ENCODE results near the gene CEMP1. TPM values are rescaled to one million over a fixed set of nuclear protein-coding genes. Genes with fewer than 3 reads are reported as not detected.

The CEMP1 gene
- polyA plus RNA-seq, 1 of the 3 experiments (the other 2 are of a cell fraction): not detected

DNA sequence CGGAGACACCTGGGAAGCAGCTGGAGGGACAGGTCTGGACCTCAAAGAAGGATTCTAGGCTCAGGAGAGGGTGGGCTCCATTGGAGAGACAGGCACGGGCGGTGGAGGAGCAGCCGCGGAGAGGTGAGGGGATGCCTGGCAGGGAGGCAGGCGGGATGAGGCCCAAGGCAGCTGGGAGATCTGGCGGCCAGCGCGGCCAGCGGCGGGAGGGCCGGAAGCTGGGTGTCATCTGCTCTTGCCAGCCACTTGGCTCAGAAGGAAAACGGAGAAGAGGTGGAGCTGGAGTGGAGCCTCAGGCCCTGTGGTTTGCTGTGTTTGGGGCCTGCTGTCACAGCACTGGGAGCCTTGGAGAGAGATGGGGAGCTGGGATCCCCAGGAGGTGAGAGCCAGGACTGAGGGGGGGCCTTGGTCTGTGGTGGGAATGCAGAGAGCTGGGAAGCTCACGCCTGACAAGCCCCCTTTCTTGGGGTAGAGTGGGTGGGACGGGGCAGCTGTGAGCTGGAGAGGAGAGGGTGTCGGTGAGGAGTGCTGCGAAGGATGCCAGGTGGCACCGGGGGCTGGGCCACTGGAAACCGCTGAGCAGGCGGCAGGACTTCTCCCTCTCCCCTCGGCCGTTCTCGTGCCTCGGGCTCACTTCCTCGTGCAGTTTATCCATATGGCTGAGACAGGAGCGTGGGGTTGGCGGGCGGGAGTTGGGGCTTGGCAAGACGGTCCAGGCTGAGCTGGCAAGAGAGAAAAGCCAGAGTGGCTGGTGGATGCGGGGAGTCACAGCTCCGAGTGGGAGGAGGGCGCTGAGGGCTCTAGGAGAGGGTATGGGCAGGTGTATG, 48.3 kb downstream of the CEMP1 start (continued):
- TF ChIP-seq, protein P1, sequence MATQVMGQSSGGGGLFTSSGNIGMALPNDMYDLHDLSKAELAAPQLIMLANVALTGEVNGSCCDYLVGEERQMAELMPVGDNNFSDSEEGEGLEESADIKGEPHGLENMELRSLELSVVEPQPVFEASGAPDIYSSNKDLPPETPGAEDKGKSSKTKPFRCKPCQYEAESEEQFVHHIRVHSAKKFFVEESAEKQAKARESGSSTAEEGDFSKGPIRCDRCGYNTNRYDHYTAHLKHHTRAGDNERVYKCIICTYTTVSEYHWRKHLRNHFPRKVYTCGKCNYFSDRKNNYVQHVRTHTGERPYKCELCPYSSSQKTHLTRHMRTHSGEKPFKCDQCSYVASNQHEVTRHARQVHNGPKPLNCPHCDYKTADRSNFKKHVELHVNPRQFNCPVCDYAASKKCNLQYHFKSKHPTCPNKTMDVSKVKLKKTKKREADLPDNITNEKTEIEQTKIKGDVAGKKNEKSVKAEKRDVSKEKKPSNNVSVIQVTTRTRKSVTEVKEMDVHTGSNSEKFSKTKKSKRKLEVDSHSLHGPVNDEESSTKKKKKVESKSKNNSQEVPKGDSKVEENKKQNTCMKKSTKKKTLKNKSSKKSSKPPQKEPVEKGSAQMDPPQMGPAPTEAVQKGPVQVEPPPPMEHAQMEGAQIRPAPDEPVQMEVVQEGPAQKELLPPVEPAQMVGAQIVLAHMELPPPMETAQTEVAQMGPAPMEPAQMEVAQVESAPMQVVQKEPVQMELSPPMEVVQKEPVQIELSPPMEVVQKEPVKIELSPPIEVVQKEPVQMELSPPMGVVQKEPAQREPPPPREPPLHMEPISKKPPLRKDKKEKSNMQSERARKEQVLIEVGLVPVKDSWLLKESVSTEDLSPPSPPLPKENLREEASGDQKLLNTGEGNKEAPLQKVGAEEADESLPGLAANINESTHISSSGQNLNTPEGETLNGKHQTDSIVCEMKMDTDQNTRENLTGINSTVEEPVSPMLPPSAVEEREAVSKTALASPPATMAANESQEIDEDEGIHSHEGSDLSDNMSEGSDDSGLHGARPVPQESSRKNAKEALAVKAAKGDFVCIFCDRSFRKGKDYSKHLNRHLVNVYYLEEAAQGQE (IDR thresholded peaks at IDR 0.05; ENCODE audit: low read depth, low read length): no peak
- TF ChIP-seq TEAD4 (IDR thresholded peaks at IDR 0.05; ENCODE audit: borderline replicate concordance, insufficient read depth) (no peak), TAF1 (IDR thresholded peaks at IDR 0.05; ENCODE audit: borderline replicate concordance, low read depth, low read length) (no peak), SIN3A (IDR thresholded peaks at IDR 0.05; ENCODE audit: borderline replicate concordance, low read depth, low read length) (no peak)
- TF ChIP-seq, protein P2, sequence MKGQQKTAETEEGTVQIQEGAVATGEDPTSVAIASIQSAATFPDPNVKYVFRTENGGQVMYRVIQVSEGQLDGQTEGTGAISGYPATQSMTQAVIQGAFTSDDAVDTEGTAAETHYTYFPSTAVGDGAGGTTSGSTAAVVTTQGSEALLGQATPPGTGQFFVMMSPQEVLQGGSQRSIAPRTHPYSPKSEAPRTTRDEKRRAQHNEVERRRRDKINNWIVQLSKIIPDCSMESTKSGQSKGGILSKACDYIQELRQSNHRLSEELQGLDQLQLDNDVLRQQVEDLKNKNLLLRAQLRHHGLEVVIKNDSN (IDR thresholded peaks at IDR 0.05; ENCODE audit: borderline replicate concordance, low read depth): no peak
- TF ChIP-seq, protein P3, sequence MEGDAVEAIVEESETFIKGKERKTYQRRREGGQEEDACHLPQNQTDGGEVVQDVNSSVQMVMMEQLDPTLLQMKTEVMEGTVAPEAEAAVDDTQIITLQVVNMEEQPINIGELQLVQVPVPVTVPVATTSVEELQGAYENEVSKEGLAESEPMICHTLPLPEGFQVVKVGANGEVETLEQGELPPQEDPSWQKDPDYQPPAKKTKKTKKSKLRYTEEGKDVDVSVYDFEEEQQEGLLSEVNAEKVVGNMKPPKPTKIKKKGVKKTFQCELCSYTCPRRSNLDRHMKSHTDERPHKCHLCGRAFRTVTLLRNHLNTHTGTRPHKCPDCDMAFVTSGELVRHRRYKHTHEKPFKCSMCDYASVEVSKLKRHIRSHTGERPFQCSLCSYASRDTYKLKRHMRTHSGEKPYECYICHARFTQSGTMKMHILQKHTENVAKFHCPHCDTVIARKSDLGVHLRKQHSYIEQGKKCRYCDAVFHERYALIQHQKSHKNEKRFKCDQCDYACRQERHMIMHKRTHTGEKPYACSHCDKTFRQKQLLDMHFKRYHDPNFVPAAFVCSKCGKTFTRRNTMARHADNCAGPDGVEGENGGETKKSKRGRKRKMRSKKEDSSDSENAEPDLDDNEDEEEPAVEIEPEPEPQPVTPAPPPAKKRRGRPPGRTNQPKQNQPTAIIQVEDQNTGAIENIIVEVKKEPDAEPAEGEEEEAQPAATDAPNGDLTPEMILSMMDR (IDR thresholded peaks at IDR 0.05): no peak

DNA sequence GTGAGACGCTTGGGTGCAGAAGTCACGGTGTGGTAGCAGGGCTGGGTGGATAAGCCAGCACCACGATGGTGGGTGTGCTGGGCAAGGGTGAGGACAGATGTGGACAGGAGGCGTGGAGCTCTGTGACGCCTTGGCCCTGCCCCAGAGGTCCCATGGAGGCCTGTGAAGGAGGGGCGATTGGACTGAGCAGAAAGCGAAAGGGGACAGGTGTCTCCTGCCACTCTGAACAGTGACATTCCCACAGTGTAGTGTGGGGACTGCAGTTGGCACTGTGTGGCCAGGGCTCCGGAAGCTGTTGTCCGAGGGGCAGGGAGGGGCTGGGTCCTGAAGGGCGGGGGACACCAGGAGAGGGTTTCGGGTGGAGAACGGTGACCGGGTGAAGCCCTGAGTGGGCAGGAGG, 49.0 kb downstream of the CEMP1 start:
- TF ChIP-seq NFIC (IDR thresholded peaks at IDR 0.05; ENCODE audit: borderline replicate concordance) (no peak), RCOR1 (IDR thresholded peaks at IDR 0.05; ENCODE audit: low read length) (no peak), NRF1 (IDR thresholded peaks at IDR 0.05; ENCODE audit: low read depth, low read length) (no peak), EP300 (IDR thresholded peaks at IDR 0.05; ENCODE audit: borderline replicate concordance in 1 of 2, low read depth in 1 of 2, low read length in 1 of 2) (no peak), TAF1 (IDR thresholded peaks at IDR 0.05; ENCODE audit: borderline replicate concordance, low read depth, low read length) (no peak), MEF2A (IDR thresholded peaks at IDR 0.05; ENCODE audit: borderline replicate concordance, low read depth) (no peak)
- TF ChIP-seq, protein P2 (IDR thresholded peaks at IDR 0.05; ENCODE audit: borderline replicate concordance, low read depth): no peak
- 0 out of 2 replicates have a peak overlapping the region, but pooled peaks have one; percentile 44 for H3K9ac ChIP-seq
- no peaks in the 10 kb centered on the region for H3K9me2 ChIP-seq
- ChIA-PET CTCF (interaction anchor here (0.8 to 12.7 kb wide), 11 partner anchors 8 to 478 kb away, joined by 3 to 95 read pairs (median 4); partner anchors contain the start of genes ABCA3, CCNF, TBC1D24 and TEDC2), POLR2A (interaction anchor here (0.5 to 3.5 kb wide), 7 partner anchors 8 to 22 kb away, joined by 3 to 44 read pairs (median 5); partner anchors contain the start of genes NTN3, TBC1D24 and TEDC2)
- 71% methylated on average over 13 of the region's 13 CpGs for WGBS (ENCODE audit: low lambda C conversion rate)
- no peaks in the 10 kb centered on the region for H3K9me3 ChIP-seq
- DNase-seq: no peak
- no peaks in the 10 kb centered on the region for H3K27me3 ChIP-seq (ENCODE audit: insufficient read depth)
- no peaks in the 10 kb centered on the region for H4K20me1 ChIP-seq (ENCODE audit: insufficient read depth)
- H3K36me3 ChIP-seq (replicated peaks in 1 of 2; ENCODE audit: control insufficient read depth in 1 of 2, insufficient read depth in 2 of 2, low read length in 1 of 2): no peaks in the 10 kb centered on the region
- H2AFZ ChIP-seq (ENCODE audit: low read depth): peak overlapping the region; percentile 54; the same call in 1 of the 2 replicates
- H3K27ac ChIP-seq (ENCODE audit: low read depth in 2 of 2, low read length in 1 of 2): peak overlapping the region; percentile 47 to 86; a peak in 3 of 4 replicates
- peak overlapping the region; percentile 73 for H3K4me2 ChIP-seq
- peaks cover 7% of the 10 kb centered on the region; the same call in 1 of the 2 replicates for H3K79me2 ChIP-seq (ENCODE audit: insufficient read depth)
- H3F3A ChIP-seq (replicated peaks; ENCODE audit: insufficient read depth): no peaks in the 10 kb centered on the region
- peaks cover 3 to 47% of the 10 kb centered on the region in 2 experiments; a peak in 3 of 4 replicates for H3K4me1 ChIP-seq (ENCODE audit: control insufficient read depth in 1 of 2, insufficient read depth in 2 of 2, low read depth in 1 of 2, low read length in 1 of 2)
- peak overlapping the region in 1 of 2 experiments; percentile 11; a peak in 2 of 4 replicates for H3K4me3 ChIP-seq (ENCODE audit: low read depth in 2 of 2, low read length in 1 of 2)

All from SK-N-SH (cell line).